Spinal cord (tissue), 10 donors: ENCODE data around the gene AGO4. TPM values are rescaled to one million over a fixed set of nuclear protein-coding genes. Genes with fewer than 3 reads are reported as not detected.
"Not testable (repeated sequence)": the region's sequence is repeated elsewhere in the genome, so short reads cannot be mapped to it uniquely, and the experiment has no call there.

Experiments
- DNase-seq, 6 donors: peaks; one replicate each; pipeline versions ENCODE4 v3.0.0 to v3.0.0-alpha.2; 2013 to 2015; ENCODE audit warnings: low spot score in 6 of 6, low read depth in 4 of 6
- H3K27ac ChIP-seq: one replicate; pipeline ENCODE4 v1.5.1; 2013; ENCODE audit warnings: low read depth, low read length, control low read depth
- H3K27me3 ChIP-seq: one replicate; pipeline ENCODE4 v1.6.1; 2013; ENCODE audit warnings: low read length; ENCODE audit not compliant: control insufficient read depth, insufficient read depth
- H3K36me3 ChIP-seq: one replicate; pipeline ENCODE4 v1.6.1; 2013; ENCODE audit warnings: low read length; ENCODE audit not compliant: control insufficient read depth, insufficient read depth
- H3K4me1 ChIP-seq: one replicate; pipeline ENCODE4 v1.6.1; 2013; ENCODE audit warnings: low read length; ENCODE audit not compliant: control insufficient read depth, insufficient read depth
- H3K4me3 ChIP-seq: one replicate; pipeline ENCODE4 v1.5.1; 2013; ENCODE audit warnings: low read depth, low read length, control low read depth
- H3K9me3 ChIP-seq: one replicate; pipeline ENCODE4 v1.6.1; 2013; ENCODE audit warnings: low read length; ENCODE audit not compliant: control insufficient read depth, insufficient read depth
- WGBS: methylation state at CpG from one replicate; pipeline ENCODE4 v1.1.5; 2013; ENCODE audit warnings: missing lambda C conversion rate; ENCODE audit not compliant: insufficient coverage; 5-methylcytosine and 5-hydroxymethylcytosine counted together
- polyA plus RNA-seq, 2 donors: library from polyadenylated mRNA; unstranded; fragments of 120-200 nt; gene quantifications; one replicate each; pipeline ENCODE4 v1.2.1, GENCODE V29; 2013; ENCODE audit not compliant: insufficient read length in 2 of 2
- total RNA-seq, 2 donors: library from RNA; depleted of rRNA in 1 of 2; stranded (reverse); fragments of 120-200 nt in 1 of 2; fragments of >200 nt in 1 of 2; gene quantifications; one replicate each; pipeline versions ENCODE4 v1.2.3 to v1.2.4, GENCODE V29; 2013 to 2014
- donor health status: healthy.

The AGO4 gene
- total and polyA plus RNA-seq, 4 donors, result 18.7 to 27.0 (median 23.9) TPM

DNA sequence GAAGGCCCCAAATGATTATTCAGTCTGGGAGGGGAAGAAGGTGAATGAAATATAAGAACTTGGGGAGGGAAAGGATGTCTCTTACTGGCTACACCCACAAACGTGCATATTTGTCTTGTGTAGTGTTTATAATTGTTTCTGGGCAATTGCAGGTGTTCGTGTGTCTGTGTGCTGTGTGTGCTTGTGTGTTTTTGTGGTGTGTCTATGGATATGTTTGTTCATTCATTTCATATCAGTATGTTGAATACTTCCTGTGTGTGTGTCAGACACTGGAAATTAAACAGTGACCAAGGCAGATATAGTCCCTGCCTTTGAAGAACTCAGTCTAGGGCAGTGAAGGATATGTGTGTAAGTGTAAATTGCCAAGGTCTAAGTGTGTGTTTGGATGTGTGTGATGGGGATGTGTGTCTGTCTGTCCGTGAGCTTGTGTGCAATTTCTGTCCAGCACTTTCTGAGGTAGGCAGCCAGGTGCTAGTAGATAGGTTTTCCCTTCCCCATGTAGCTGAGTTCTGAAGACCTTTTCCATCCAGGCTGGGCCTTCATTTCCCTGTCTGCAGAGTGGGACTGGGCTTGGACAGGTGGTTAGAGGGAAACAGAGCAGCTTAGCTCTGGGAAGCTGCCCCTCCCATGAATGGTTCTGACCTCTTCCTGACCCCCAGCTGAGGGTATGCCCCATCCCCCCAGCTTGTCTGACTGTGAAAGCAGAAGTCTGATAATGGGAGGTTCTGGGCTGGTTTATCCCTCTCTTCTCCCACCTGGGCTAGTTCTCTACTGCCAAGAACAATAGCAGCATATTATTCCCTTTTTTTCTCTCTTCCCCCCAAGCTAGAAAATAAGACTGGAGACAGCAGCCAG lies 79.0 kb downstream of the AGO4 start:
- no peak overlapping the region for H3K27ac ChIP-seq
- H3K27me3 ChIP-seq, result no peaks in the 10 kb centered on the region
- 45% methylated on average over 2 of the region's 3 CpGs for WGBS
- H3K36me3 ChIP-seq, result peaks cover 22% of the 10 kb centered on the region
- H3K4me3 ChIP-seq, result no peak overlapping the region
- no peak for DNase-seq
- H3K9me3 ChIP-seq, result no peaks in the 10 kb centered on the region
- peaks cover 26% of the 10 kb centered on the region for H3K4me1 ChIP-seq

DNA sequence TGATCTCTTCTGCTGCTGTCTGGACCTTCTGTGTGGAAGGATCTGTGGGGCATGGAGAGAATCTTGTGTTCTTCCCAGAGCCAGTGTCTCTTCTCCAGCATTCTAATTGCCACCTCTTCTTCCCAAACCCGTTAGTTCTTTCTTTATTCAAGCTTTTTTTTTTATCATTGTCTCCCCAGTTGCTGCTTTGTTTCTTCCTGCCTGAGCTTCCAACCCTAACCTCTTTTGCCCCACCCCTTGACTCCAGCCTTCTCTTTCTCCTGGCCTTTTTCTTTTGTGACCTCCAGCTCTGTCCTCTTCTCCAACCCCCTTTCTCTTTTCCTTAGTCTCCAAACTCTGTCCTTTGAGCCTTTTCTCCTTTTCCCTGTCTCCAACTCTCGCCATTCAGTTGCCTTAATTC lies 79.7 kb downstream of the AGO4 start:
- Histone ChIP-seq H3K4me1 (peaks cover 25% of the 10 kb centered on the region), H3K9me3 (no peaks in the 10 kb centered on the region), H3K36me3 (peaks cover 28% of the 10 kb centered on the region), H3K27me3 (no peaks in the 10 kb centered on the region), H3K27ac (no peak overlapping the region), H3K4me3 (no peak overlapping the region)
- DNase-seq, result no peak
- 59% methylated on average over 2 of the region's 2 CpGs for WGBS

DNA sequence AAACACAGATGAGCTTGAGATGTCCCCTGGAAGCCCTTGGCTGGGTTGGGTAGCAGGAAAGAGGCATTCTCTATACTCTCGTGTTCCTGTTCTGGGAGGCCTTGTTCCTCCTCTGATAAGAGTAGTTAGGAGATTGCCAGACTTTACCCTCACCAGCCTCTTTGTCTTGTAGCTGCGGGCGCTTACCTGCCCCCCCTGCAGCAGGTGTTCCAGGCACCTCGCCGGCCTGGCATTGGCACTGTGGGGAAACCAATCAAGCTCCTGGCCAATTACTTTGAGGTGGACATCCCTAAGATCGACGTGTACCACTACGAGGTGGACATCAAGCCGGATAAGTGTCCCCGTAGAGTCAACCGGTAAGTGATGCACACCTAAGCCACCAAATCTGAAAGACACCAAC lies 80.4 kb downstream of the AGO4 start:
- Histone ChIP-seq H3K36me3 (peaks cover 35% of the 10 kb centered on the region), H3K4me3 (no peak overlapping the region), H3K27me3 (no peaks in the 10 kb centered on the region), H3K9me3 (no peaks in the 10 kb centered on the region), H3K4me1 (peaks cover 20% of the 10 kb centered on the region), H3K27ac (no peak overlapping the region)
- DNase-seq, result no peak
- 94% methylated on average over 10 of the region's 11 CpGs for WGBS

DNA sequence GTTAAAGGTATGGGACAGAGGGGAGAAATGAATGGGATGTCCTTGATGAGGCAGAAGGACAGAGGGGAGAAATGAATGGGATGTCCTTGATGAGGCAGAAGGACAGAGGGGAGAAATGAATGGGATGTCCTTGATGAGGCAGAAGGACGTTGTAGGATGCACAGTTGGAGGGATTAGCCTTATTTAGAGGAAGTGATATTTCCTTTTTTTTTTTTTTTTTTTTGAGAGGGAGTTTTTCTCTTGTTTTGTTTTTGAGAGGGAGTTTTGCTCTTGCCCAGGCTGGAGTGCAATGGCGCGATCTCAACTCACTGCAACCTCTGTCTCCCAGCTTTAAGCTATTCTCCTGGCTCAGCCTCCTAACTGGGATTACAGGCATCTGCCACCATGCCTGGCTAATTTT lies 81.2 kb downstream of the AGO4 start:
- not testable (repeated sequence) for H3K4me3 ChIP-seq, DNase-seq, H3K9me3 ChIP-seq, H3K27ac ChIP-seq, H3K27me3 ChIP-seq
- WGBS, result 44% methylated on average over 1 of the region's 3 CpGs
- Histone ChIP-seq H3K36me3 (peaks cover 43% of the 10 kb centered on the region), H3K4me1 (peaks cover 13% of the 10 kb centered on the region)

DNA sequence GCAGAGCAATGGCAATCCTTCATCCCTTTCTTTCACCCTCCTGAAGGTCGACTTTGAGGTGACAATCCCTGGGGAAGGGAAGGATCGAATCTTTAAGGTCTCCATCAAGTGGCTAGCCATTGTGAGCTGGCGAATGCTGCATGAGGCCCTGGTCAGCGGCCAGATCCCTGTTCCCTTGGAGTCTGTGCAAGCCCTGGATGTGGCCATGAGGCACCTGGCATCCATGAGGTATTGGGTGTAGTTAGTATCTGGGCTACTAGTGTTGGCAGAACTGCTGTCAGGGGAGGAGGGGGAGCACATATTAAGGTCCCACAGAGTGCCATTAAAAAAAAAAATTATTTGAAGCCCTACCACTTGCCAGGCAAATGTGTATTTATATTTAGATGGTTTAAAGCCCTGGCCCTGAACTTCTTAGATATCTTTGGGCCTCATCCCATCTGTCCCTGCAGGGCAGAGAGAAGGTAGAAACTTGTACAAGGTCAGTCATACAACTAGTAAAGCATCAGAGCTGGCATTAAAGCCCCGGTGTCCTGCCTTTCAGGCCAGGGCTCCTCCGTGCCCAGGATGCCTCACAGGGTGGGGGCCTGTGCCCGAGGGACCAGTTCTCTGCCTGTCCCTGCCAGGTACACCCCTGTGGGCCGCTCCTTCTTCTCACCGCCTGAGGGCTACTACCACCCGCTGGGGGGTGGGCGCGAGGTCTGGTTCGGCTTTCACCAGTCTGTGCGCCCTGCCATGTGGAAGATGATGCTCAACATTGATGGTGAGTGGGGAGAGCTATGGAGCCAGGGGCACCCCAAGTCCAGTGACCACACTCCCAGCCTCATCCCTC lies 85.4 kb downstream of the AGO4 start:
- Histone ChIP-seq H3K27ac (no peak overlapping the region), H3K36me3 (peaks cover 70% of the 10 kb centered on the region), H3K9me3 (no peaks in the 10 kb centered on the region), H3K4me3 (no peak overlapping the region), H3K4me1 (no peaks in the 10 kb centered on the region), H3K27me3 (no peaks in the 10 kb centered on the region)
- no peak for DNase-seq
- WGBS, result 90% methylated on average over 7 of the region's 14 CpGs

DNA sequence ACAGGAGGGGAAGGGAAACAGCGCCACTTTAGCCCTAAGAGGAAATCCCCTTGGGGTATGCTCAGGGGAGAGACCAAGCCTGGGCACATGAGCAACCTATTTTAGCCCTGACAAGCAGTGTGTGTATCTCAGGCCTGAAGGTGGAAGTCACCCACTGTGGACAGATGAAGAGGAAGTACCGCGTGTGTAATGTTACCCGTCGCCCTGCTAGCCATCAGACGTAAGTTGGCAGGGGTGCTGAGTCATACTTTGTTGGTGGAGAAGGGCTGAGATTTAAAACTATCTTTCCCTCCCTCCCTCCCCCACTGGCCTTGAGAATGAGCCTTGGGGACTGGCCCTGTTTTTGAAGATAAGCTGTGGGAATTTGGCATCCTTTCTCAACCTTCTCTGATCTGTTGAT lies 86.4 kb downstream of the AGO4 start:
- peaks cover 65% of the 10 kb centered on the region for H3K36me3 ChIP-seq
- no peak for DNase-seq
- WGBS, result 67% methylated on average over 1 of the region's 6 CpGs

DNA sequence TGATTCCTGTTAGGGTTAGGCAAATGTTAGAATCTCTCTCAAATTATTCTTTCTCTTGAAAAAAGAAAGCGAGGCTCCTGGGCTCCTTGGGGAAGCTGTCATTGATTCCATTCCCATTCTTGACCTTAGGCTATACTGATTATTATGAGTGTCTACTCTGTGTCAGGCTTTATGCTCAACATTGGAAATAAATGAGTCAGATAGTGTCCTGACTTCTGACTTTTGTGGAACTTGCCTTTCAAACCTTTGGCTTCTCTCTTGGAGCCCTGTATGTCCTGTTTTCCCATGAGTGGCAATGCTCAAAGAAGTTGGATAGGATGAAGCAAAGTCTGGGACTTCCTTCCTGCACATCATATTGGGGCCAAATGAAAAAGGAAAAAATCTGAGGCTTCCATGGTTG lies 86.8 kb downstream of the AGO4 start:
- Histone ChIP-seq H3K4me3 (no peak overlapping the region), H3K9me3 (no peaks in the 10 kb centered on the region), H3K27ac (no peak overlapping the region), H3K27me3 (no peaks in the 10 kb centered on the region), H3K4me1 (no peaks in the 10 kb centered on the region), H3K36me3 (peaks cover 60% of the 10 kb centered on the region)
- no CpG with 5 or more reads among the region's 1 CpG for WGBS
- DNase-seq, result no peak

More for the DNA sequence above, 86.4 kb downstream of the AGO4 start:
- H3K27me3 ChIP-seq, result no peaks in the 10 kb centered on the region
- no peak overlapping the region for H3K4me3 ChIP-seq
- H3K27ac ChIP-seq, result no peak overlapping the region
- H3K4me1 ChIP-seq, result no peaks in the 10 kb centered on the region
- no peaks in the 10 kb centered on the region for H3K9me3 ChIP-seq

DNA sequence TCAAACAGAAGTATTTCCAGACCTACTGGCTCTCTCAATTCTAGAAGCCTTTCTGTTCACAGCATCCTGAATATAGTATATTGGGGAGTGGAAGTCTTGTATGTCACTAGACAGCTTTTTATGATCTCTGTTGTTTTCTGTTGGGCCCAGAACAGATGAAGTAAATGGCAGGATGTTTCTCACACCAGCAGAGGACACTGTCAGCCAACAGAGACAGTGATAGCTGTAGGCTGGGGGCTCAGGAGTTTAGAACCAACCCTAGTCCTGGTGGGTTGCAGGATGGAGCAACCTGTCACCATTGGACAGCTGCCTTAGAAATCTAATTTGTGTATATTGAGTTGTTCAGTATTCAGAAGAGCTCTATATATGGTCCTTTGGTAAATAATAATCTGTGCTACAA lies 92.1 kb downstream of the AGO4 start:
- no peak overlapping the region for H3K4me3 ChIP-seq
- no peak overlapping the region for H3K27ac ChIP-seq
- peaks cover 62% of the 10 kb centered on the region for H3K36me3 ChIP-seq
- H3K27me3 ChIP-seq, result no peaks in the 10 kb centered on the region
- no peak for DNase-seq
- H3K9me3 ChIP-seq, result no peaks in the 10 kb centered on the region
- no peaks in the 10 kb centered on the region for H3K4me1 ChIP-seq

DNA sequence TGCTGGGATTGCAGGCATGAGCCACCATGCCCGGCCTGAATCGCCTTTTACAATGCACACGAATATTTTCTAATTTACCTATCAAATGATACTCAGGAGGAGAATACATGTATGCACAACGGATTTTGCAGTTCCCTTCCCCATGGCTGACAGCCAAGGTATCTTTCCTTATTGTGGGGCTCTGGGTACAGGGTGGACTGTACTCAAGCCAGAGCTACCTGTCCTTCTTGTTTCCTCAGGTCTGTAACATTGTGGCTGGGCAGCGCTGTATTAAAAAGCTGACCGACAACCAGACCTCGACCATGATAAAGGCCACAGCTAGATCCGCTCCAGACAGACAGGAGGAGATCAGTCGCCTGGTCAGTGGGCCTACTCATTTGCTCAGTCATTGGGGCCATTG lies 93.4 kb downstream of the AGO4 start:
- no peak for DNase-seq
- no peak overlapping the region for H3K27ac ChIP-seq
- H3K4me3 ChIP-seq, result no peak overlapping the region
- H3K27me3 ChIP-seq, result no peaks in the 10 kb centered on the region
- no peaks in the 10 kb centered on the region for H3K9me3 ChIP-seq
- H3K36me3 ChIP-seq, result peaks cover 58% of the 10 kb centered on the region
- WGBS, result 100% methylated on average over 6 of the region's 9 CpGs
- no peaks in the 10 kb centered on the region for H3K4me1 ChIP-seq
